Stimulated activated CD4-positive, alpha-beta T cell treated with anti-CD3 and anti-CD28 coated beads, Interleukin-1b, Interleukin-23, amount 100 ng/mL, for 48 hours (primary cell): Measurements from ENCODE around the gene TTC21A.
A peak's percentile ranks its signal among the peaks of the same experiment; 100 is the strongest.
"Not testable (repeated sequence)": the region's sequence is repeated elsewhere in the genome, so short reads cannot be mapped to it uniquely, and the experiment has no call there.

Experiments used
- DNase-seq: peaks from one replicate; pipeline ENCODE4 v3.0.0-alpha.2; 2020

The TTC21A gene

DNA sequence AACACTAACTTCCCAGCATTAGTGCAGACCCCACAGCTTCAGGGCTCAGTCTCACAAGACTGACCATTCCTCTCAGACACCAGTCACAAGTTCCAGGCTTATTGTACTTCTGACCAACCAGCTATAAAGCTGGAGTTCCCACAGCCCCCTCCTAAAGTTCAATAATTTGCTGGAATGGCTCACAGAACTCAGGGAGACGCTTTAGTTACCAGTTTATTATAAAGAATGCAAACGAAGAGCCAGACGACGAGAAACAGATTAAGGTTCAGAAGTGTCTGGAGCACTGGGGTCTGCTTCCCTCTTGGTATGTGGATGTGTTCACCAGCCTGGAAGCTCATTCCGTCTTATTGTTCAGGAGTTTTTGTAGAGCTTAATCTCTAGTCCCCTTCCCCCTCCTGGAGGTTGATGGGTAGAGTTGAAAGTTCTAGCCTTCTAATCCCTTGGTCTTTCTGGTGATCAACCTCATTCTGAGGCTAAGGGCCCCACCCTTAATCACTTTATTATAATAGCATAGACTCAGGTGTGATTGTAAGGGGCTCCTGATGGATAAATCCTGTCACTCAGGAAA is 50.8 kb downstream of the TTC21A start:
- DNase-seq = no peak

DNA sequence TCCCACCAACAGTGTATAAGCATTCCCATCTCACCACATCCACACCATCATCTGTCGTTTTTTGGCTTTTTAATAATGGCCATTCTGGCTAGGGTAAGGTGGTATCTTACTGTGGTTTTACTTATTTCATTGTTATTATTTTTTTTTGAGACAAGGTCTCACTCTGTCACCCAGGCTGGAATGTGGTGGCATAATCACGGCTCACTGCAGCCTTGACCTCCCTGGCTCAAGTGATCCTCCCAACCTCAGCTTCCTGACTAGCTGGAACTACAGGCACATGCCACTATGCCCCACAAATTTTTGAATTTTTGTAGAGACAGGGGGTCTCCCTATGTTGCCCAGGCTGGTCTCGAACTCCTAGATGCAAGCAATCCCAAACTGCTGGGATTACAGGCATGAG is 56.9 kb downstream of the TTC21A start:
- no peak for DNase-seq

DNA sequence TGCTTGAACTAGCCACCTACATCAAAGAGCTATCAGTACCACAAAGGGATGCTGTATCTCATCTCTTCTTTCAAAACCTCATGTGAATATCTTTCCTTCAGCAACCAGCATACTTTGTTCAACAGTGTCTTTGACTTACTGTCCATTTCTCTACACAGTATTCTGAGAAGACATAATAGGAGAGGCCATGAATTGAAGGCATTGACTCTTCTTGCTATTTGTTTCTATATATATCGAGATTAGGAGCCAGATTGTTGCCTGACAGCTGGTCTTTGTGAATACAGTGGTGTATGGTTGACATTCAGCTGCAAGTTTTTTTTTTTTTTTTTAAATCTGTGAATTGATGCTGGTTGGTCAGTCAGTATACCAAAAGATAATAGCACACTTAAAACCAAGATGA is 58.0 kb downstream of the TTC21A start:
- no peak for DNase-seq

DNA sequence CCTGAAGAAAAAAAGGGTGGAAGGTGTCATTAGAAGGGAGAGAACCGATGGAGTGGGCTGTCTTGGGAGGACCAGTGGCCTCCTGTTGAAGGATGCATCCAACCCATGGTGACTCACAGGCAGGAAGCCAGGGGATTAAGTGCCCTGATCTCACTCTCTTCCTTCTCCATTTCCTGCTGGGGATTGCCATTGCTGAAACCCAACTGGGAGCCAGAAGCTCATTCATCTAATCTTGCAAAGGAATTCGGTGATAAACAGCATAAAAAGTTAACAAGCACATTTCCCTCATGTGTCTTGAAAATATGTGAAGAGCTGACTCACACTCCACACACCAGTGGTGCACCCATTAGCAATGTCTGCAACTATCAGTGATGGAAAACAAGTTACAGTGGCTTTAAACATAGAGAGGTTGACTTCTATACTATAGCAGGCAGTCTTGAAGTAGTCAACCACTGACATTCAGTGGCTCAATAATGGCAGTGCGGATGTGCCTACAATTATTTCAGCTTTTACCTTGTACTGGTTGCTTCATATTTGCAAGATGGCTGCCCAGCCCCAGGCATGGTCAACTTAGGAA is 58.7 kb downstream of the TTC21A start:
- no peak for DNase-seq

DNA sequence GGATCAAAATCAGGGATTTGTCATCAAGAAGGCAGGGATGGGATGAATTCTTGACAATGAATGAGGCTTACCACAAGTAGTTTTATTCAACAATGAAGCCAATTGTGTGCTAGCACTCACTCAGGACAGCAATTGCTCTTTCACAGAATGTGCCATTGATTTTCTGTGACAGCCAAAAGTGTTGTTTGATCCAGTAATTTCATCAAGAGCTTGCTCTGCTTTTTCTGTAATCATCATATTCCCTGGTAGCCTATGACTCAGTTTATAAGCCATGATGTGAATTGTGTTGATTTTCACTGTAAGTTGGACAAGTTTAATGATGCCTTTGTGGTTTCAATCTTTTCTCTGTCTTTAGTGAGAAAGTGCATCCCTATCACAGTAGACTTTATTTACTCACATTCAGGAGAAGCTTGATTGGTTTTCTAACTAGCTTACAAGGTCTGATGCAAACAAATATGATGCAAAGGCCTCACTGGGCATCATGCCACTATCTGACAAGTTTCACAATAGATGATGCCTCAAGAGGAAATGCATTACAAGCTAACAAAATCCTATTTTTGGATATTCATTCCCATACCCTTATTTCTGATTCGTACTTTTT is 59.6 kb downstream of the TTC21A start:
- no peak for DNase-seq

DNA sequence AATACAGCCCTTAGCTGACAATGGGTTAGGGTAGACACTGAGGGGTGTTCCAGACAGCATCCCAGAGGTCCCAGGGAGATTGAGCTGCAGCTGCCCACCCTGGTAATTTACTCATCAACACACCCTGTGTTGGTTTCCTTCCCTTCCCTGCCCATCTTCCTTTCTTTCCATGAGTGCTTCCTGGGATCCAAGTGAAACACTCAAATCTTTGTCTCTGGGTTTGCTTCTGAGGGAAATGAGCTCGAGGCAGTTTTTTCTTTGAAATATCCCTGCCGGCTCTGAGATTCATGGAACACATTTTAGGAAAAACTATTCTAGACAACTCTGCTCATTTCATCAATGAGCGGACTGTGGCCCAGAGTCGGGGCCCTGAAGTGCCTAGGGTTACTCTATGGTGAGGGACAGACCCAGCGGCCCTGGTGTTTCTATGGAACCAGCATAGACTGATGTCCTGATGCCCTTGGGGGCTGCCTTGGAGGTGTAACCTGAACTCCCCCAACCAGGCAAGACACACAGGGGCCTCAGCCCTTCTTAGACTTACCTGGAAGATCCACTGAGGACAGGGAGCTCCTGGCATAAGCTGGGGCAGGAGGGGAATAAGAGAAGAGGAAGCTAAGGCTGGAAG is 60.8 kb downstream of the TTC21A start:
- DNase-seq = no peak

DNA sequence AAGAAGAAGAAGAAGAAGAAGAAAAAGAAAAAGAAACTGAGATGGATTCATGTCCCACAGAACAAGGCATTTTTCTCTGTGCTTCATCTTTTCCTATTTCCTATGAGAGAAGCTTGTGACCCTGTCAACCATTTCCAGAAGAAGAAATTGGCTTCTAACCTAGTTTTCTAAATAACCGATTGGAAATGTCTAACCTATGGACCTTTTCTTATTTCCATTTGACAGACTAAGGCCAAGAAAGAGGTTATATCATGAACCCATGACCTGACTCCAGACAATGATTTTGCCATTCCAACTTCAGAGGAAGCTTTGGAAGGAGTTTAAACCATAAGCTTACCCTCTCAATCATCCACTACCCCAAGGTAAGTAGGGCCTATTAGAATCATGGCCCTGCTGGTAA is 62.2 kb downstream of the TTC21A start:
- no peak for DNase-seq

DNA sequence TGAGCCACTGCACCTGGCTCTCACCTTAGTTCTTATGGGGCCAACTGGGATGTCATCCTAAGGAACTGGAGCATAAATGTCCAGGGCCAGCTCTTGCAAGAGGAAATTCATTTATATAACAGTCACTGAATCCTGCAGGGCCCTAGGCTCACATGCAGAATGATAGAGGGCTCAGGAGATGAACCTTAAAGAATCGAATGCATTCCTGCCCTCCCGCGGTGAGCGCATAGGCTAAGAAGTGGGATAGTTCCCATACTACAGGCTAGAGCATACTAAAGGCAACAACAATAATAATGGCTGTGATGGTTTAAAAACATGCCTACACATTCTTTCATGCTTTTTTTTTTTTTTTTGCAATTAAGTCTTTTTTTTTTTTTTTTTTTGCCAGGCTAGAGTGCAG is 63.0 kb downstream of the TTC21A start:
- no peak for DNase-seq

DNA sequence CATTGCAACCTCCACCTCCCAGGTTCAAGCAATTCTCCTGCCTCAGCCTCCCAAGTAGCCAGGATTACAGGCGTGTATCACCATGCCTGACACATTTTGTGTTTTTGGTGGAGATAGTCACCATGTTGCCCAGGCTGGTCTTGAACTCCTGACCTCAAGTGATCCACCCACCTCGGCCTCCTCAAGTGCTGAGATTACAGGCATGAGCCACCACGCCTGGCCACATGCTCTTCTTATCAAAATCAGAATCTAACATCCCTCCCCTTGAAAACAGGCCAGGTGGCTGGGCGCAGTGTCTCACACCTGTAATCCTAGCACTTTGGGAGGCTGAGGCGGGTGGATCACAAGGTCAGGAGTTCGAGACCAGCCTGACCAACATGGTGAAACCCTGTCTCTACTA is 63.4 kb downstream of the TTC21A start:
- not testable (repeated sequence) for DNase-seq

DNA sequence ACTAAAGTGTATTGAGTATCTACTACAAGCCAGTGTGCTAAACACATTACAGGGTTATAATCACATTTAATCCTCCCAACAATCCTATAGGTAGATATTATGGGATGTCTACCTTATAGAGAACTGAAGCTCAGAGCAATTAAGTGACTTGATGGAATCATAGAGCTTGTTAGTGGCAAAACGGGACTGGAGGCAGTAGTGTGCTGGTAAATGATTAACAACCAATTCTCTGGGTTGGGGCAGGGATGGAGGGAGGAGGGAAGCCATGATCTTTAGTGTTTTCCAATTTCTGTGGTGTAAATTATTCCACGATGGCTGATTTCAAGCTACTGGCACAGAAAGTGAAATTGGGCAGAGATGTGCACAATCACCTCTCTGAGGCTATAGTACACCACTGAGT is 64.4 kb downstream of the TTC21A start:
- DNase-seq = no peak

DNA sequence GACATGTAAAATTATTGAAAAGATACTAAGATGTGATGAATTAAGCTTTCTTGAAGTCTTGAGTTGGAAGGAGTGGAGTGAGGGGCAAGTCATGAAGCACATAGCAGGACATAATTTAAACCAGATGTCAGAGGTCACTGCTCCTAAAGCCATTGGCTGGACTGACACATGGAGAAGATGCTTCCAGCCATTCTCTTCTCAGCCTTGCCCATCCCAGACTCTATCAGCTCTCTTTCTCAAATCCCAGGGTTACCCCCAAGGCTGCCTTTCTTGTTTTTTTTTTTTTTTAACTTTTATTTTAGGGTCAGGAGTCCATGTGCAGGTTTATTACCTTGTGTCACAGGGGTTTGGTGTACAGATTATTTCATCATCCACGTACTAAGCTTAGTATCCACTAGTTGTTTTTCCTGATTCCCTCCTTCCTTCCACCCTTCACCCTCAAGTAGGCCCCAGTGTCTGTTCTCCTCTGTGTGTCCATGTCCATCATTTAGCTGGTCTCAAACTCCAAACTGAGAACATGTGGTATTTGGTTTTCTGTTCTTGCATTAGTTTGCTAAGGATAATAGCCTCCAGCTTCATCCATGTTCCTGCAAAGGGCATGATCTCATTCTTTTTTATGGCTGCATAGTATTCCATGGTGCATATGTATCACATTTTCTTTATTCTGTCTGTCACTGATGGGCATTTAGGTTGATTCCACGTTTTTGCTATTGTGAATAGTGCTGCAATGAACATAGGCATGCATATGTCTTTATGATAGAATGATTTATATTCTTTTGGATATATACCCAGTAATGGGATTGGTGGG is 66.0 kb downstream of the TTC21A start:
- no peak for DNase-seq

DNA sequence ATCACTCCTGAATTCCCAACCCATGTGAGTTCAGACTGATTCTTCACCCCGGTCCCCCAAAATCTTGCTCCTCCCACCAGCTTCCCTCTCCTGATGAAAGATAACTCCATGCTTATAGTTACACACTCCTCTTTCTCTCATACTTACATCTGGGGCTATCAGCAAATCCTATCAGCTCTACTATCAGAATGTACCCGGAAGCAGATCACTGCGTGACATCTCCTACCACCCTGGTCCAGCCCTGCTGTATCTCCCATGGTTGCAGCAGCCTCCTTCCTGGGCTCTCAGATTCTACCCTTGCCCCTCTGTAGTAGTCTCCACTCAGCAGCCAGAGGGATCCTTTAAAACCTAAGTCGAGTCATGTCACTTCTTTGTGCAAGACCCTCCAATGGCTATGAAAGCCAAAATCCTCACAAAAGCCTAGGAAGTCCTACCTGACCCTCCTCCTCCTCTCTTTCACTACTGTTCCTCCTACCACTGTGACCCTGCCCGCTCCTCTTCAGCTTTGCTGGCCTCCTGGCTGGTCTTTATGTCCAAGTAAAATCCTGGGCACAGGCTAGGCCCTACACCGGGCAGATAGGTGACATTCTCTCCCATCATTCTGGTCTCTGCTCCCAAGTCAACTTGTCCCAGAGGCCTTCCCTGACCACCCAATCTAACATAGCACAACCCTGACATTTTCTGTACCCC is 68.7 kb downstream of the TTC21A start:
- DNase-seq = no peak

DNA sequence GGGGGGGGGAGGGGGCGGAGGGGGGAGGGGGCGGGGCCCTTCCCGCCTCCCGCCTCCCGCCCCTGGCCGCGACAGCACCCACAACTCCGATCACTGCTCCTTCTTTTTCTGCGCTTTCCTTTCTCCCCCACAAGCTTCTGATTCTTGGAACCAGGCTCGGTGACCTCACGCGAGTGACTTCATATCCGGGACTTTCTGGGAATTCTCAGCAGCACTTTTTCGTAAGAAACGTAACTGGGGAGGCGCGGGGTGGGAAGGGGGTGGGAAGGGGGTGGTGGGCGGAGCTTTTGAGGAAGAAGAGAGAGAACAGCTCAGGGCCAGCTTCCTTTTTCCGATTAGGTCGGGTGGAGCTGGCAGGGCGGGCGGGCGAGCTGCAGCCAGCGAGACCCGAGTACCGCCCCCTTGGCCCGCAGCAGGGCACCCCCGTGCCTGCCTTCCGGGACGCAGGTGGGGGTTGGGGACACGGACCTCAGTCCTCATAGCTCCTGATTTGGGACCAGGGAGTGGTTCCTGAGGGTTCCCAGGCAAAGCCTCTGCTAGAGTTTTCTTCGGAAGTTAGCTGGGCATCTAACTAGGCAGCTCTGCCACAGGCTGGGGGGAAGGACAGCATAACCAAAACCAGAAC is 70.3 kb downstream of the TTC21A start:
- DNase-seq = peak; percentile 72

DNA sequence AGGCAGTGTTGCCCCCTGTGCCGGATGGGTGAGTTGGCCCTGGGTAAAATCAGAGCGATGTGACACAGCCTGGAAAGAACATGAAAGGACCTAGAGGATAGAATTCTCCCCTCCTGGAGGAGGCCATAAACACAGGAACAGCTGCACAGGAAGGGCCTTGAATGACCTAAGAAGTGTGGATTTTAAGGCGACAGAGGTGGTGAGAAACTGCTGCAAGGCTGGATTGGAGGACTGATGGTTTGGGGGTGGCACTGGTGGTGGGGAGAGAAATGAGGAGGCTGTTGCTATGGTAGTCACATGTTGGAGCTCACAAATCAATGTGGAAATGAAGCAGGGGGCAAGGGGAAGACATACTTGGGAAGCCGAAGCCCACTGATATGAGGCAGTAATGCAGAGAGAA is 71.1 kb downstream of the TTC21A start:
- no peak for DNase-seq

DNA sequence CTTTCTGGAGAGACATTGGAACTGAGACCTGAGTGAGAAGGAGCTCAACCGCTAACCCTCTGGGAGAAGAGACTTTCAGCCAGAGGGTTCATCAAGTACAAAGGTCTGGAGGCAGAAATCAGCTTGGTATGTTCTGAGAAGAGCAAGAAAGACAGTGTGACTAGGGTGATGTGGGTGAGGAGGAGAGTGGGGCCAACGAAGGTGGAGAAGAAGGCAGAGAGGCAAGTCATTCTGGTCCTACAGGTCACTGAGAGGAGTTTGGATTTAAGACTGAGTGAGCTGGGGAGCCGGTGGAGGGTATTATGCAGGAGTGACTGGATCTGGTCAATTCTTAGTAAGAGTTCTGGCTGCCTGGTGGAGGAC is 72.7 kb downstream of the TTC21A start:
- peak; percentile 48 for DNase-seq

DNA sequence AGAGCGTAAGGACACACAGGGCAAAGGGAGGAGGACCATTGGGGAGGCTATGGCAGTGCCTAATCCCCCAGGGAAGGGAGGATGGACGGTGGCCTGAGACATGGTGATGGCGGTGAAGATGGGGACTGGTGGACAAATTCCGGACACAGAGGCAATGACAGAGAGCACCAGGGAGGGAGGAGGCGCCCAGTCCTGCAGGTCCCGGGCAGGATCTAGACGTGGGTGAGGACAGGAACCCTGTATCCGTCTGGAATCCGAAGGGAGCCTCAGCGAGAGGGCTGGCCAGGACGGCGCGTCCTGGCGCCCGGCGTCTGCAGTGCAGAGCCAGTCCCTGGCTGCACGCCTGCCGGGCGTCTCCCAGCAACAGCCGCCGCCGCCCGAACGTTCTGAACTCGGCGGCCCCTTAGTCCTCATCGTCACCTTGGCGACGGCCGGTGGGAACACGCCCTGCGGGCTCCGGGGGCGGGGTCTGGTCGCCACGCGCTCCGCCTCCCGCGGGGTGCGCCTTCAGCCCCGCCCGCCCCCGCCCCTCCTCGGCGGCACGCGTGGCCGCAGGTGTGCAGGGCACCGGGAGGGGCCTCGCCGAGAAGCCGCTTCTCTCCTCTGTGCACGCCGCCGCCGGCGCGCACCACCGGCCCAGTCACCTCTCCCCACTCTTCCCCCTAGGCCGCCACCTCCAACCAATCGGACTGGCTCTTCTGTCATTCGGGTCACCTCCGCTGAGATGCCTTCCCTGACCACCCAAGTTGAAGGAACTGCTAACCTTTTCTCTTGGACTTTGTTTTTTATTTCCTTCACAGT is 73.3 kb downstream of the TTC21A start:
- DNase-seq = peak; percentile 87

DNA sequence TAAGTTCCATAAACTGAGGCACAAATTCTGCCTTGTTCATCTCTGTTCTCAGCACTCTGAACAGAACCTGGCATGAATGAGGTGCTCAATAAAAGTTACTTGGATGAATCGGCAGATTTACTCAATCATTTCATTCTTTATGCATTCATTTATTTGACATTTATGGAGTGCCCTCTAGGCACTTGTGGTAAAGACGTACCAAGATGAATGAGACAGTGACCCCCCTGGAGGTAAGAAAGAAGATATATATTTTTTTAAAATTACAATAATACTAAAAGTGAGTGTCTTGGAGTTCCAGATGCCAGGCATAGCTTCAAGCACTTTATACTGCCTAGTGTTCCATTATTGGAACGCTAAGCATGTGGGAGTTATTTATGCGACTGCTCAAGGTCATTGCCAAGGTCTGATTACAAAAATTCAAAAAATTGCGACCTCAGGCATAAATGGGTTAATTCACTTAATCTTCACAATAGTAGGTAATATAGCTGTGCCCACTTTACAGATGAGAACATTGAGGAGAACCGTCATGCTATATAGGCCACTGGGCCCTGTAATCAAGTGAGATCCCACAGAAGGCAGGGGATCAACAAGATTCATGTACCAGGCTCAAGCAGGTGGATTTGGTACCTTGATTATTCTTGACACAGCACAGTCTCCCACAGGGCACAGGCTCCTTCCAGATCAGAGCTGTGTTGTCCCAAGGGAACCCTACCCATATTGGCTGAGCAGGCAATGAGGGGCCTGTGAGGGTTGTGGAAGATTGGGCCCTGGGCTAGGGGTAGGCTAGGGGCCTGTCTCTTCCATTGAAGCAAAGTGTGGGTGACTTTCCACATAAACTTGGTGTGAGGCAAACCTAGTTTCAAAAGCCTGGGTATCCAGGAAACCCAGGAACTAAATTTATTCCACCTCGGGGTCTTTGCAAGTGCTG is 74.2 kb downstream of the TTC21A start:
- no peak for DNase-seq

DNA sequence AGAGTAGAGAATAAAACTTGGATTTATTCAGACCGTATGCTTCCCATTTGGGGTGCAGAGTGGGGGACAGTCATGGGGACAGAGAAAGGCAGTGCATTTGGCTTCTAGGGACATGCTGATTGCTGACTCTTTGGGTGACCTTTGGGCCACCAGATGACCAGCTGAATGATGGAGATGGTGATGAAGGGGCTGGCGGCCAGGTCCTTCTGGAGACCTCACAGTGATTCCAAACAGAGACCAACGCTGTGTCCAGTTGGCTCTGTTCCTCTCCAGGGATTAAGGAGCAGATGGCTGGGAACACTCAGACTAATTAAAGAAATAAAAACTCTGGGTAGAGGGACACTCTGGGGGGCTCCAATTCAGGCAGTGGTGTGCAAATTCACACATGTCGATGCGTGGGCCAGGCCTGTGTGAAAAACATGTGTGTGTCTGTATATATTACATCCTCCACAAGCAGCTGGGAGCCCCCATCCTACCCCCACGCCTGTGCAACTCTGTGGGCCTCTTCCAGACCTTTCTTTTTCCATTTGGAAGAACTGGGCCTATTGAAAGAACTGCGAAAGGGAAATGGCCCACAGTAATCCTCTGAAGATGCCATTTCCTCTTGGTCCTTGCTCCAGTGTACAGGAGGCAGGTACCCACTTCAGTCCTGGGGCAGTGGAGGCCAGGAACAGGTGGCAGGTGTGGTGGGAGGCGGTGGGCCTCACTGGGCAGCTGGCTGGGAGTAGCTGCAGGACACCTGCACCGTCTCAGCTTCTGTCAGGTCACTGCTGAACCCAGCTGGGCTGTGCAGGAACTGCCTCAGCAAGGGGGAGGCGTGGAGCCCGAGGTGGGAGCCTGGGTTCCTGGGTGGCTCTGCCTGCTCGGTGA is 76.0 kb downstream of the TTC21A start:
- DNase-seq = no peak
